ENCODE measurements around the gene UNC5B. TPM values are rescaled to one million over a fixed set of nuclear protein-coding genes. Genes with fewer than 3 reads are reported as not detected.

UNC5B gene
- total and polyA plus RNA-seq, 2 experiments from 2014 or later, result 12.7 to 15.5 TPM

GRCh38 chr10:71236822-71237682, 24.7 kb downstream of the UNC5B start:
- Histone ChIP-seq H3K4me2 (peak overlapping the region; percentile 58), H3K79me2 (peaks cover 49% of the 10 kb centered on the region), H3K27ac (peak overlapping the region; percentile 88), H3K27me3 (no peaks in the 10 kb centered on the region), H2AFZ (no peak overlapping the region), H3K9me2 (replicated peaks; ENCODE audit: insufficient read depth) (no peaks in the 10 kb centered on the region), H3K36me3 (replicated peaks; ENCODE audit: insufficient read depth, low read depth) (no peaks in the 10 kb centered on the region), H3K4me1 (ENCODE audit: insufficient read depth) (peaks cover 84% of the 10 kb centered on the region), H4K20me1 (ENCODE audit: insufficient read depth, poor library complexity, severe bottlenecking) (no peaks in the 10 kb centered on the region), H3K4me3 (no peak overlapping the region), H3K9me3 (ENCODE audit: low read depth) (no peaks in the 10 kb centered on the region)
- TF ChIP-seq CTCF (IDR thresholded peaks at IDR 0.05; ENCODE audit: poor library complexity), result no peak
- TF ChIP-seq EZH2phosphoT487 (IDR thresholded peaks at IDR 0.05; ENCODE audit: low read depth, severe bottlenecking, unreplicated experiment), result no peak
- TF ChIP-seq EZH2 (IDR thresholded peaks at IDR 0.05; ENCODE audit: borderline replicate concordance), result no peak
- no peak for DNase-seq (ENCODE audit: low spot score)
- 61% methylated on average over 15 of the region's 15 CpGs for WGBS (ENCODE audit: low lambda C conversion rate, missing lambda C conversion rate)

- no peak for DNase-seq (ENCODE audit: low spot score)
- Histone ChIP-seq H3K27ac (no peak overlapping the region), H3K9me2 (replicated peaks; ENCODE audit: insufficient read depth) (no peaks in the 10 kb centered on the region), H3K79me2 (peaks cover 43% of the 10 kb centered on the region), H2AFZ (no peak overlapping the region), H4K20me1 (ENCODE audit: insufficient read depth, poor library complexity, severe bottlenecking) (no peaks in the 10 kb centered on the region), H3K4me2 (no peak overlapping the region), H3K27me3 (no peaks in the 10 kb centered on the region), H3K36me3 (replicated peaks; ENCODE audit: insufficient read depth, low read depth) (no peaks in the 10 kb centered on the region), H3K4me1 (ENCODE audit: insufficient read depth) (peaks cover 79% of the 10 kb centered on the region), H3K9me3 (ENCODE audit: low read depth) (no peaks in the 10 kb centered on the region), H3K4me3 (no peak overlapping the region)
- 65% methylated on average over 11 of the region's 11 CpGs for WGBS (ENCODE audit: low lambda C conversion rate, missing lambda C conversion rate)
- no peak for TF ChIP-seq EZH2 (IDR thresholded peaks at IDR 0.05; ENCODE audit: borderline replicate concordance)
- TF ChIP-seq CTCF (IDR thresholded peaks at IDR 0.05; ENCODE audit: poor library complexity), result no peak
Observed at GRCh38 chr10:71237843-71238623, 25.7 kb downstream of the UNC5B start.

- WGBS (ENCODE audit: low lambda C conversion rate, missing lambda C conversion rate), result 85% methylated on average over 4 of the region's 4 CpGs
Observed at GRCh38 chr10:71238626-71239025, 26.3 kb downstream of the UNC5B start.

More at GRCh38 chr10:71238626-71239025, 26.3 kb downstream of the UNC5B start:
- no peak overlapping the region for H2AFZ ChIP-seq
- peaks cover 49% of the 10 kb centered on the region for H3K79me2 ChIP-seq
- no peaks in the 10 kb centered on the region for H4K20me1 ChIP-seq (ENCODE audit: insufficient read depth, poor library complexity, severe bottlenecking)
- no peak overlapping the region for H3K4me3 ChIP-seq
- no peaks in the 10 kb centered on the region for H3K9me2 ChIP-seq (replicated peaks; ENCODE audit: insufficient read depth)
- H3K4me2 ChIP-seq, result no peak overlapping the region
- no peak for TF ChIP-seq EZH2phosphoT487 (IDR thresholded peaks at IDR 0.05; ENCODE audit: low read depth, severe bottlenecking, unreplicated experiment)
- TF ChIP-seq EZH2 (IDR thresholded peaks at IDR 0.05; ENCODE audit: borderline replicate concordance), result no peak
- no peaks in the 10 kb centered on the region for H3K27me3 ChIP-seq
- H3K4me1 ChIP-seq (ENCODE audit: insufficient read depth), result peaks cover 73% of the 10 kb centered on the region
- DNase-seq (ENCODE audit: low spot score), result no peak
- no peaks in the 10 kb centered on the region for H3K36me3 ChIP-seq (replicated peaks; ENCODE audit: insufficient read depth, low read depth)
- no peak overlapping the region for H3K27ac ChIP-seq
- no peaks in the 10 kb centered on the region for H3K9me3 ChIP-seq (ENCODE audit: low read depth)
